ENCODE measurements around the gene CAPN5. TPM values are rescaled to one million over a fixed set of nuclear protein-coding genes. Genes with fewer than 3 reads are reported as not detected.

CAPN5 gene
- total RNA-seq, 1 experiment from 2014 or later, result 27.4 TPM

GRCh38 chr11:77040889-77041288 is 25.9 kb upstream of the CAPN5 start:
- Mint-ChIP-seq H3K4me3 (peak overlapping the region; percentile 39), H3K36me3 (no peaks in the 10 kb centered on the region)
- POLR2A ChIA-PET, result no interaction called here

More at GRCh38 chr11:77040889-77041288, 25.9 kb upstream of the CAPN5 start:
- ATAC-seq (no peak), DNase-seq (ENCODE audit: low spot score) (no peak)
- H3K27ac Mint-ChIP-seq, result no peak overlapping the region
- peaks cover 59% of the 10 kb centered on the region for H3K27me3 Mint-ChIP-seq (ENCODE audit: low read depth)
- TF ChIP-seq HMGA2 (CRISPR knock-in tag; IDR thresholded peaks at IDR 0.05) (no peak), ATF3 (CRISPR knock-in tag; conservative IDR thresholded peaks at IDR 0.05) (no peak), AFF4 (CRISPR knock-in tag; IDR thresholded peaks at IDR 0.05; ENCODE audit: borderline replicate concordance) (no peak), PREB (CRISPR knock-in tag; IDR thresholded peaks at IDR 0.05; ENCODE audit: borderline replicate concordance) (no peak), ZNF671 (CRISPR knock-in tag; IDR thresholded peaks at IDR 0.05) (no peak), NFYB (CRISPR knock-in tag; conservative IDR thresholded peaks at IDR 0.05; ENCODE audit: low read depth) (no peak), CBFB (CRISPR knock-in tag; IDR thresholded peaks at IDR 0.05; ENCODE audit: low read depth) (no peak), IRF1 (CRISPR knock-in tag; IDR thresholded peaks at IDR 0.05) (no peak), ETV6 (CRISPR knock-in tag; IDR thresholded peaks at IDR 0.05) (no peak), CTCF (IDR thresholded peaks at IDR 0.05) (no peak), FOXP1 (CRISPR knock-in tag; IDR thresholded peaks at IDR 0.05; ENCODE audit: borderline replicate concordance) (no peak), MYBL2 (CRISPR knock-in tag; IDR thresholded peaks at IDR 0.05) (no peak), USF2 (CRISPR knock-in tag; IDR thresholded peaks at IDR 0.05) (no peak), ZMAT4 (CRISPR knock-in tag; IDR thresholded peaks at IDR 0.05) (no peak), NR3C1 (CRISPR knock-in tag; conservative IDR thresholded peaks at IDR 0.05; ENCODE audit: low read depth) (no peak), EMX1 (CRISPR knock-in tag; IDR thresholded peaks at IDR 0.05) (no peak), NFATC4 (CRISPR knock-in tag; IDR thresholded peaks at IDR 0.05) (no peak), ZNF219 (CRISPR knock-in tag; IDR thresholded peaks at IDR 0.05; ENCODE audit: borderline replicate concordance) (no peak)
- H3K4me1 Mint-ChIP-seq, result peaks cover 10% of the 10 kb centered on the region
- H3K9me3 Mint-ChIP-seq, result no peaks in the 10 kb centered on the region
- CTCF ChIA-PET, result interaction anchor here (1.0 to 9.0 kb wide), 8 partner anchors 10 to 343 kb away, joined by 3 to 86 read pairs (median 16); no protein-coding TSS in a partner anchor
